ENCODE data around the gene NEK5.

DNA sequence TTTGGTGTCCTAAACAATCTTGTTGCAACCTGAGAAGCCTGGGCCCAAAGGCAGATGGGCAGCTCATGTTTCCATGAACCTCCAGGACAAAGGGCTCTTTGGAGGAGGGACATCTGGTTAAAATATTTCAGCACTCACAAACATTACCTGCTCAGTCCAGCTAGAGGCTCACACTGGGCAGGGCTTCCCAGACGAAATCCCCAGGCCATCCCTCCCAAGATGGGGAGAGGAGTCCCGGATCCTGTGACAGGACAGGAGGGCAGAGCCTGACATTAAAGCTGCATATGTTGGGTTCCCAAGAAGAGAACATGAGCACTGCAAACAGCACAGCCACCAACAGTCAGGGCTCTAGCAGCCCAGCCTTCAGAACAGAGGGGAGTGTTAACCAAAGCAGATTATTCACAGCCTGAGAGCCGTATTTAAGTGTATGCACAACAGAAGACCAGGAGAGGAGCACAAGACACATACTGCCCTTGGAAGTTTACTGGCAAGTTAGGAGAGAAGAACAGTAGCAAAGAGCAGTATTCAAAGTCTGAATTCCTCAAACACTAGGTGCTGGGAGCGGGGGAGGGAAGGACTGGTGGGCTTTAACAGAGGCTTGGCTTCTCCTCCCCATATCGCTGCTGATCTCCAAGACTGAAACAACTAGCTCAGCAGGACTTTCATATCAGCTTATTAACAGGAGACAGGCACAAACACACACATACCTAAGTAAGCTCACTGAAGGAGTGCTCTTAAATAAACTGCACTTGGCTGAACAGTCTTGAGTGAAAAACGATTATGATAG is 130.0 kb downstream of the NEK5 start:
- no peak for TF ChIP-seq EGR1 (IDR thresholded peaks at IDR 0.05)
- TF ChIP-seq NFIC (IDR thresholded peaks at IDR 0.05), result no peak
- no peak for TF ChIP-seq REST (IDR thresholded peaks at IDR 0.05; ENCODE audit: low read depth)
- TF ChIP-seq, protein P1, sequence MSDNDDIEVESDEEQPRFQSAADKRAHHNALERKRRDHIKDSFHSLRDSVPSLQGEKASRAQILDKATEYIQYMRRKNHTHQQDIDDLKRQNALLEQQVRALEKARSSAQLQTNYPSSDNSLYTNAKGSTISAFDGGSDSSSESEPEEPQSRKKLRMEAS (IDR thresholded peaks at IDR 0.05), result no peak
- TF ChIP-seq EP300 (IDR thresholded peaks at IDR 0.05; ENCODE audit: borderline replicate concordance), result no peak
- TF ChIP-seq TAF1 (IDR thresholded peaks at IDR 0.05; ENCODE audit: low read depth), result no peak
- no peak for TF ChIP-seq TEAD4 (IDR thresholded peaks at IDR 0.05)

Data from Ishikawa (cell line).